Measurements from ENCODE around the gene RNU6-8. TPM values are rescaled to one million over a fixed set of nuclear protein-coding genes. Genes with fewer than 3 reads are reported as not detected.

The RNU6-8 gene
- total RNA-seq, 2 donors from 2014 or later = not detected

DNA sequence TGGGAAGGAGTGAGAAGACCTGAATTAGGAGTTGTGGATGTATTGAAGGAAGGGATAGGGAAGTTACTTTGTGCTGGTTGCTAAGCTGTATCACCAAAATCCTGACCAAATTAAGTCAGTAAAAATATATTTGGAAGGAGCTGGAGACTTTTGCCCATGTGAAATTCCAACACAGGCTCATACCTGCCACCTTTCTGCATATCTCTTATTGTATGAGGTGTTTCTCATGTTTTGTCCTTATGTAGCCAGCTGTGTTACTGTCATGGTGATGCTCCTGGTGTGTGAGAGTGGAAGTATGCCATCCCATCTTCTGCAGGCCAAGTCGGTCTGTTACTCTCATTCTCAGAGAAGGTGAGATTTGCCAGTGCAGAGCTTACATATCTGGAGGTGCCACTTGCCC, 29.4 kb upstream of the RNU6-8 start:
- peaks cover 25% of the 10 kb centered on the region for H3K4me1 Mint-ChIP-seq
- TF ChIP-seq, protein P1, sequence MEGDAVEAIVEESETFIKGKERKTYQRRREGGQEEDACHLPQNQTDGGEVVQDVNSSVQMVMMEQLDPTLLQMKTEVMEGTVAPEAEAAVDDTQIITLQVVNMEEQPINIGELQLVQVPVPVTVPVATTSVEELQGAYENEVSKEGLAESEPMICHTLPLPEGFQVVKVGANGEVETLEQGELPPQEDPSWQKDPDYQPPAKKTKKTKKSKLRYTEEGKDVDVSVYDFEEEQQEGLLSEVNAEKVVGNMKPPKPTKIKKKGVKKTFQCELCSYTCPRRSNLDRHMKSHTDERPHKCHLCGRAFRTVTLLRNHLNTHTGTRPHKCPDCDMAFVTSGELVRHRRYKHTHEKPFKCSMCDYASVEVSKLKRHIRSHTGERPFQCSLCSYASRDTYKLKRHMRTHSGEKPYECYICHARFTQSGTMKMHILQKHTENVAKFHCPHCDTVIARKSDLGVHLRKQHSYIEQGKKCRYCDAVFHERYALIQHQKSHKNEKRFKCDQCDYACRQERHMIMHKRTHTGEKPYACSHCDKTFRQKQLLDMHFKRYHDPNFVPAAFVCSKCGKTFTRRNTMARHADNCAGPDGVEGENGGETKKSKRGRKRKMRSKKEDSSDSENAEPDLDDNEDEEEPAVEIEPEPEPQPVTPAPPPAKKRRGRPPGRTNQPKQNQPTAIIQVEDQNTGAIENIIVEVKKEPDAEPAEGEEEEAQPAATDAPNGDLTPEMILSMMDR (conservative IDR thresholded peaks at IDR 0.05) = no peak
- 91 to 100% methylated on average over 1 of the region's 1 CpG for WGBS, 2 experiments (ENCODE audit: insufficient coverage in 1 of 2, insufficient read length in 1 of 2)
- no peak overlapping the region for H3K9ac ChIP-seq (ENCODE audit: extremely low read depth, low read length, poor library complexity, severe bottlenecking)
- peaks cover 14% of the 10 kb centered on the region for H3K9me3 Mint-ChIP-seq
- no peak overlapping the region for H3K4me3 ChIP-seq (ENCODE audit: low read length)
- H3K27ac Mint-ChIP-seq = no peak overlapping the region
- DNase-seq = no peak
- peaks cover 22% of the 10 kb centered on the region for H3K4me1 ChIP-seq (ENCODE audit: control insufficient read depth, insufficient read depth, low read length)
- no peaks in the 10 kb centered on the region for H3K9me3 ChIP-seq (ENCODE audit: control insufficient read depth, low read length)
- H3K27me3 Mint-ChIP-seq (ENCODE audit: insufficient read depth) = no peaks in the 10 kb centered on the region
- no peaks in the 10 kb centered on the region for H3K27me3 ChIP-seq (ENCODE audit: control insufficient read depth, insufficient read depth, low read length, poor library complexity, severe bottlenecking)
- H3K36me3 Mint-ChIP-seq (ENCODE audit: low read depth) = no peaks in the 10 kb centered on the region
- no peak overlapping the region for H3K27ac ChIP-seq (ENCODE audit: low read depth, low read length)
- H3K36me3 ChIP-seq (ENCODE audit: control insufficient read depth, insufficient read depth, low read length) = no peaks in the 10 kb centered on the region
- H3K4me3 Mint-ChIP-seq = no peak overlapping the region

DNA sequence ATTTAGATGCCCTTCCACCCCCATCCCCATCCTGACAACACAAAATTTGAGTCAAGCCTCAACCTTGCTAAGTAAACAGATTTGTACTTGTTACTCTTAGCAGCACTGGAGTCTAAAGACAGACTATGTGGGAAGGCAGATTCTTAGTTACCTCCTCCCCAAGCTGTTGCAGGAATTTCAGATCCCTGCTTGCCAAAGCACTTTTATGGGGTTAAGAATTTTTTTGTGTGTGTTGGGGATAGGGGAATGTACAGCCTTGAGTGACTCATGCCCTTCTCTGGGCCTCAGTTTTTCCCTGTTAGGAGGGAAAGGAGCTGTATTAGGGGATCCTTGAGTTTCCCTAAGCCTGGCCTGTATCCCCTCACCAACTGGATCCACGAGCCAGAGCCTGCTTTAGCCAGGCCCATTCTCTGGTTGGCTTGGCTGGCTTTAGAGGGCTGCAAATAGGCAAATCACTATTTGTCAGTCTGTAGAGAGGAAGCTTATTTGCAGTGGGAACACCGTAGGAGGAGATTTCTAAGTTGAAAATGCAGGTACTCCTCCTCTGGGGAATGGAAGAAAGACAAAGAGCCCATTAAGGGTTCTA, 27.7 kb upstream of the RNU6-8 start:
- Mint-ChIP-seq H3K27ac (no peak overlapping the region), H3K4me3 (no peak overlapping the region), H3K4me1 (peaks cover 38% of the 10 kb centered on the region), H3K27me3 (ENCODE audit: insufficient read depth) (no peaks in the 10 kb centered on the region), H3K9me3 (peaks cover 5% of the 10 kb centered on the region), H3K36me3 (ENCODE audit: low read depth) (no peaks in the 10 kb centered on the region)
- DNase-seq = peak; percentile 47
- Histone ChIP-seq H3K9ac (ENCODE audit: extremely low read depth, low read length, poor library complexity, severe bottlenecking) (peak overlapping the region; percentile 0), H3K27me3 (ENCODE audit: control insufficient read depth, insufficient read depth, low read length, poor library complexity, severe bottlenecking) (no peaks in the 10 kb centered on the region), H3K27ac (ENCODE audit: low read depth, low read length) (no peak overlapping the region), H3K4me1 (ENCODE audit: control insufficient read depth, insufficient read depth, low read length) (peaks cover 28% of the 10 kb centered on the region), H3K4me3 (ENCODE audit: low read length) (no peak overlapping the region), H3K36me3 (ENCODE audit: control insufficient read depth, insufficient read depth, low read length) (no peaks in the 10 kb centered on the region), H3K9me3 (ENCODE audit: control insufficient read depth, low read length) (no peaks in the 10 kb centered on the region)
- WGBS, 2 experiments (ENCODE audit: insufficient coverage in 1 of 2, insufficient read length in 1 of 2) = 84 to 92% methylated on average over 2 of the region's 2 CpGs
- TF ChIP-seq, protein P1 (conservative IDR thresholded peaks at IDR 0.05) = no peak

- Histone ChIP-seq H3K9me3 (ENCODE audit: control insufficient read depth, low read length) (no peaks in the 10 kb centered on the region), H3K27ac (ENCODE audit: low read depth, low read length) (no peak overlapping the region), H3K9ac (ENCODE audit: extremely low read depth, low read length, poor library complexity, severe bottlenecking) (no peak overlapping the region), H3K27me3 (ENCODE audit: control insufficient read depth, insufficient read depth, low read length, poor library complexity, severe bottlenecking) (no peaks in the 10 kb centered on the region), H3K4me1 (ENCODE audit: control insufficient read depth, insufficient read depth, low read length) (peaks cover 30% of the 10 kb centered on the region), H3K4me3 (ENCODE audit: low read length) (no peak overlapping the region), H3K36me3 (ENCODE audit: control insufficient read depth, insufficient read depth, low read length) (no peaks in the 10 kb centered on the region)
- H3K4me3 Mint-ChIP-seq = no peak overlapping the region
- no peak for DNase-seq
- 70 to 92% methylated on average over 3 of the region's 3 CpGs for WGBS, 2 experiments (ENCODE audit: insufficient coverage in 1 of 2, insufficient read length in 1 of 2)
- peaks cover 43% of the 10 kb centered on the region for H3K4me1 Mint-ChIP-seq
- H3K9me3 Mint-ChIP-seq = peaks cover 3% of the 10 kb centered on the region
- TF ChIP-seq, protein P1 (conservative IDR thresholded peaks at IDR 0.05) = no peak
- H3K36me3 Mint-ChIP-seq (ENCODE audit: low read depth) = no peaks in the 10 kb centered on the region
- H3K27ac Mint-ChIP-seq = no peak overlapping the region
- no peaks in the 10 kb centered on the region for H3K27me3 Mint-ChIP-seq (ENCODE audit: insufficient read depth)
These were observed 27.1 kb upstream of the RNU6-8 start for GRCh38 chr14:32230181-32230580.
